WTC11 (cell line): ENCODE data around the gene ADGRA1. TPM values are rescaled to one million over a fixed set of nuclear protein-coding genes. Genes with fewer than 3 reads are reported as not detected.

Experiments used
- ATAC-seq: fragments of 200-7000 bp; cut with Tn5 transposase; 2 replicates; pipeline ENCODE4 v1.10.0; 2021; ENCODE audit warnings: mild to moderate bottlenecking, moderate library complexity
- CTCF ChIA-PET: fragments of 300-600 bp; sonication (Branson Sonifier 250); formaldehyde crosslinking; loops from one replicate; lab custom pipeline; 2021; ENCODE audit warnings: antibody characterized with exemption; lab: Charles Lee
- POLR2A ChIA-PET: fragments of 350-600 bp; sonication (Branson Sonifier 250); formaldehyde crosslinking; loops from one replicate; lab custom pipeline; 2021; ENCODE audit warnings: antibody characterized with exemption; lab: Charles Lee
- DNase-seq: peaks from one replicate; pipeline ENCODE4 v3.0.0; 2021; ENCODE audit warnings: low spot score
- H3K27ac Mint-ChIP-seq: 2 replicates; pipeline ENCODE4 v1.8.0; 2021; ENCODE audit warnings: mixed read lengths
- H3K27me3 Mint-ChIP-seq: 2 replicates; pipeline ENCODE4 v1.8.0; 2021; ENCODE audit warnings: low read depth, mild to moderate bottlenecking, moderate library complexity, mixed read lengths
- H3K36me3 Mint-ChIP-seq: 2 replicates; pipeline ENCODE4 v1.8.0; 2021; ENCODE audit warnings: mixed read lengths
- H3K4me1 Mint-ChIP-seq: 2 replicates; pipeline ENCODE4 v1.8.0; 2022; ENCODE audit warnings: mixed read lengths
- H3K4me3 Mint-ChIP-seq: 2 replicates; pipeline ENCODE4 v1.8.0; 2021; ENCODE audit warnings: mild to moderate bottlenecking, moderate library complexity, mixed read lengths
- H3K9me3 Mint-ChIP-seq: 2 replicates; pipeline ENCODE4 v1.8.0; 2021; ENCODE audit warnings: mixed read lengths
- GTF2I ChIP-seq: fragments of 250-450 bp; sonication (Bioruptor Pico); conservative IDR thresholded peaks from 2 replicates; pipeline ENCODE4 v1.4.0; 2021; ENCODE audit warnings: mild to moderate bottlenecking
- OVOL2 ChIP-seq: fragments of 250-450 bp; sonication (Bioruptor Pico); IDR thresholded peaks from 2 replicates; pipeline ENCODE4 v1.9.0; 2021; ENCODE audit warnings: mild to moderate bottlenecking, borderline replicate concordance
- RELA ChIP-seq: sonication (generic); formaldehyde crosslinking; IDR thresholded peaks from 2 replicates; pipeline ENCODE4 v1.8.1; 2022; ENCODE audit warnings: missing genetic modification reagents, mild to moderate bottlenecking, borderline replicate concordance
- RORB ChIP-seq: fragments of 250-450 bp; sonication (Bioruptor Pico); IDR thresholded peaks from 2 replicates; pipeline ENCODE4 v1.9.0; 2021; ENCODE audit warnings: mild to moderate bottlenecking
- SMAD3 ChIP-seq: sonication (generic); formaldehyde crosslinking; IDR thresholded peaks from 2 replicates; pipeline ENCODE4 v1.8.0; 2022; ENCODE audit warnings: missing genetic modification reagents, mild to moderate bottlenecking, borderline replicate concordance
- SMAD4 ChIP-seq: sonication (generic); formaldehyde crosslinking; IDR thresholded peaks from 2 replicates; pipeline ENCODE4 v1.8.0; 2022; ENCODE audit warnings: mild to moderate bottlenecking, missing genetic modification reagents
- TEAD4 ChIP-seq: sonication (generic); formaldehyde crosslinking; IDR thresholded peaks from 2 replicates; pipeline ENCODE4 v1.8.0; 2022; ENCODE audit warnings: mild to moderate bottlenecking, missing genetic modification reagents
- ZNF219 ChIP-seq: sonication (generic); formaldehyde crosslinking; IDR thresholded peaks from 2 replicates; pipeline ENCODE4 v1.8.0; 2023; ENCODE audit warnings: missing genetic modification reagents, mild to moderate bottlenecking, borderline replicate concordance
- ZNF232 ChIP-seq: sonication (generic); formaldehyde crosslinking; IDR thresholded peaks from 2 replicates; pipeline ENCODE4 v1.8.0; 2022; ENCODE audit warnings: mild to moderate bottlenecking, missing genetic modification reagents
- total RNA-seq: library from RNA; stranded (reverse); gene quantifications from 3 replicates; pipeline ENCODE4 v1.2.3, GENCODE V29; 2021
- TF ChIP-seq, protein P1 (sequence below): sonication (generic); formaldehyde crosslinking; IDR thresholded peaks from 2 replicates; pipeline ENCODE4 v1.8.1; 2023; ENCODE audit warnings: mild to moderate bottlenecking, missing genetic modification reagents, moderate library complexity
- TF ChIP-seq, protein P2 (sequence below): sonication (generic); formaldehyde crosslinking; IDR thresholded peaks from 2 replicates; pipeline ENCODE4 v1.8.0; 2022; ENCODE audit warnings: missing genetic modification reagents
- TF ChIP-seq, protein P3 (sequence below): sonication (generic); formaldehyde crosslinking; IDR thresholded peaks from 2 replicates; pipeline ENCODE4 v1.8.0; 2022; ENCODE audit warnings: mild to moderate bottlenecking, missing genetic modification reagents
- TF ChIP-seq, protein P4 (sequence below): fragments of 200-600 bp; IDR thresholded peaks from 2 replicates; pipeline ENCODE4 v1.8.0; 2022; ENCODE audit warnings: antibody characterized with exemption
- TF ChIP-seq, protein P5 (sequence below): sonication (generic); formaldehyde crosslinking; IDR thresholded peaks from 2 replicates; pipeline ENCODE4 v1.8.0; 2023; ENCODE audit warnings: missing genetic modification reagents
- TF ChIP-seq, protein P6 (sequence below): sonication (generic); formaldehyde crosslinking; IDR thresholded peaks from 2 replicates; pipeline ENCODE4 v1.8.0; 2022; ENCODE audit warnings: mild to moderate bottlenecking, missing genetic modification reagents

Gene ADGRA1
- total RNA-seq, 1 experiment from 2014 or later = 0.20 TPM

DNA sequence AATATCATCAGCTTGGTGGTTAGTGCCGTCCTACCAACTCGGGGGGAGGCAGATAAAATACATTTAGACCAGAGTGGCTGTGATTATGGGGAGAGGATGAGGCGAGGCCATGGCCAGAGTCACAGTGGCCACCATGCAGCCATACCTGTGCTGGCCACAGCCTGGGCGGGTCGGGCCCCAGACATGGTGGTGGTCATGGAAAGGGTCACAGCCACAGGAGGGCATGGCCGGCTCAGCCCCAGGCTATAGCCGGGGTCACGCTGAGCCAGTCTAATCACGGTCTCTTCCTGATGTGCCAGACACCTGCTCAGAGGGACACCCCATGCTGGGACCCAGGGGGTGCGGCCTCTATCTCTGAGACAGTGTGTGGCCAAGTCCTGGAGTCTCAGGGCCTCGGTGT lies 10.2 kb downstream of the ADGRA1 start:
- CTCF ChIA-PET = interaction anchor here (1.1 to 1.3 kb wide), 2 partner anchors 14 to 160 kb away, joined by 4 to 5 read pairs; no protein-coding TSS in a partner anchor
- Mint-ChIP-seq H3K36me3 (no peaks in the 10 kb centered on the region), H3K4me1 (peaks cover 21% of the 10 kb centered on the region), H3K27me3 (no peaks in the 10 kb centered on the region), H3K4me3 (no peak overlapping the region), H3K9me3 (no peaks in the 10 kb centered on the region), H3K27ac (no peak overlapping the region)
- ATAC-seq = no peak
- POLR2A ChIA-PET = no interaction called here
- no peak for DNase-seq
- TF ChIP-seq, protein P1, sequence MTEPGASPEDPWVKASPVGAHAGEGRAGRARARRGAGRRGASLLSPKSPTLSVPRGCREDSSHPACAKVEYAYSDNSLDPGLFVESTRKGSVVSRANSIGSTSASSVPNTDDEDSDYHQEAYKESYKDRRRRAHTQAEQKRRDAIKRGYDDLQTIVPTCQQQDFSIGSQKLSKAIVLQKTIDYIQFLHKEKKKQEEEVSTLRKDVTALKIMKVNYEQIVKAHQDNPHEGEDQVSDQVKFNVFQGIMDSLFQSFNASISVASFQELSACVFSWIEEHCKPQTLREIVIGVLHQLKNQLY = no peak
- TF ChIP-seq TEAD4 (CRISPR knock-in tag) = no peak
- TF ChIP-seq ZNF232 (CRISPR knock-in tag) = no peak
- TF ChIP-seq ZNF219 (CRISPR knock-in tag) = no peak
- TF ChIP-seq RELA = peak; percentile 8; the same call in 1 of the 2 replicates
- TF ChIP-seq, protein P2, sequence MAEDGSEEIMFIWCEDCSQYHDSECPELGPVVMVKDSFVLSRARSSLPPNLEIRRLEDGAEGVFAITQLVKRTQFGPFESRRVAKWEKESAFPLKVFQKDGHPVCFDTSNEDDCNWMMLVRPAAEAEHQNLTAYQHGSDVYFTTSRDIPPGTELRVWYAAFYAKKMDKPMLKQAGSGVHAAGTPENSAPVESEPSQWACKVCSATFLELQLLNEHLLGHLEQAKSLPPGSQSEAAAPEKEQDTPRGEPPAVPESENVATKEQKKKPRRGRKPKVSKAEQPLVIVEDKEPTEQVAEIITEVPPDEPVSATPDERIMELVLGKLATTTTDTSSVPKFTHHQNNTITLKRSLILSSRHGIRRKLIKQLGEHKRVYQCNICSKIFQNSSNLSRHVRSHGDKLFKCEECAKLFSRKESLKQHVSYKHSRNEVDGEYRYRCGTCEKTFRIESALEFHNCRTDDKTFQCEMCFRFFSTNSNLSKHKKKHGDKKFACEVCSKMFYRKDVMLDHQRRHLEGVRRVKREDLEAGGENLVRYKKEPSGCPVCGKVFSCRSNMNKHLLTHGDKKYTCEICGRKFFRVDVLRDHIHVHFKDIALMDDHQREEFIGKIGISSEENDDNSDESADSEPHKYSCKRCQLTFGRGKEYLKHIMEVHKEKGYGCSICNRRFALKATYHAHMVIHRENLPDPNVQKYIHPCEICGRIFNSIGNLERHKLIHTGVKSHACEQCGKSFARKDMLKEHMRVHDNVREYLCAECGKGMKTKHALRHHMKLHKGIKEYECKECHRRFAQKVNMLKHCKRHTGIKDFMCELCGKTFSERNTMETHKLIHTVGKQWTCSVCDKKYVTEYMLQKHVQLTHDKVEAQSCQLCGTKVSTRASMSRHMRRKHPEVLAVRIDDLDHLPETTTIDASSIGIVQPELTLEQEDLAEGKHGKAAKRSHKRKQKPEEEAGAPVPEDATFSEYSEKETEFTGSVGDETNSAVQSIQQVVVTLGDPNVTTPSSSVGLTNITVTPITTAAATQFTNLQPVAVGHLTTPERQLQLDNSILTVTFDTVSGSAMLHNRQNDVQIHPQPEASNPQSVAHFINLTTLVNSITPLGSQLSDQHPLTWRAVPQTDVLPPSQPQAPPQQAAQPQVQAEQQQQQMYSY (CRISPR knock-in tag) = no peak

DNA sequence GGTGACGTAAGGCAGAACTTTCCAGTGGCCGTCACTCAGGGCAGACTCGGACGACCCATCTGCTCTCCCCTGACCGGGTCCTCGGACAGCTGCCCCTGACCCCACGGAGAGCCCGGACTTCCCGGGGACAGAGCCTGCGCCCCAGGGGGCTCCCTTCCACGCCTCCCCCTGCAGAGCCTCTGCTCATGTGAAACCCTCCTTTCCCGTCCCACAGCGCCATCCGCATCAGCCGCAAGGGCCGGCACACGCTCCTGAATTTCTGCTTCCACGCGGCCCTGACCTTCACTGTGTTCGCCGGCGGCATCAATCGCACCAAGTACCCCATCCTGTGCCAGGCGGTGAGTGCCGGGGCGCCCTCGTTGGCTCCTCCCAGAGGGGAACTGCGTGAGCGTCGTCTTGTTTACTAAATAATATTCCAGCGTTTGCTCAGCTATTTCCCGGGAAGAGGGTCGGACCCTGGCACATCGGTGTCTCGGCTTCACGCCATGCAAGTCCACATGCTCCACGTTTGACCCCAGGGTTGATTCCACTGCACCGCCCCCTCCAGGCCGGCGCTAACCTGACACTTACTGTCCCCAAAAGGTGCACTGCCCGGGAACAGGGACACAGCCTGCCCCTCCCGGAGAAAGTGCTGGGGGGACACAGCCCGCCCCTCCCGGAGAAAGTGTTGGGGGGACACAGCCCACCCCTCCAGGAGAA lies 10.9 kb downstream of the ADGRA1 start:
- Mint-ChIP-seq H3K27ac (no peak overlapping the region), H3K4me3 (no peak overlapping the region), H3K4me1 (peaks cover 21% of the 10 kb centered on the region), H3K9me3 (no peaks in the 10 kb centered on the region), H3K27me3 (no peaks in the 10 kb centered on the region), H3K36me3 (no peaks in the 10 kb centered on the region)
- ATAC-seq (no peak), DNase-seq (peak; percentile 57)
- TF ChIP-seq, protein P3, sequence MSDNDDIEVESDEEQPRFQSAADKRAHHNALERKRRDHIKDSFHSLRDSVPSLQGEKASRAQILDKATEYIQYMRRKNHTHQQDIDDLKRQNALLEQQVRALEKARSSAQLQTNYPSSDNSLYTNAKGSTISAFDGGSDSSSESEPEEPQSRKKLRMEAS (CRISPR knock-in tag) = peak; percentile 81
- TF ChIP-seq GTF2I (CRISPR knock-in tag) (no peak), RELA (peak; percentile 1; the same call in 1 of the 2 replicates)
- TF ChIP-seq, protein P4, sequence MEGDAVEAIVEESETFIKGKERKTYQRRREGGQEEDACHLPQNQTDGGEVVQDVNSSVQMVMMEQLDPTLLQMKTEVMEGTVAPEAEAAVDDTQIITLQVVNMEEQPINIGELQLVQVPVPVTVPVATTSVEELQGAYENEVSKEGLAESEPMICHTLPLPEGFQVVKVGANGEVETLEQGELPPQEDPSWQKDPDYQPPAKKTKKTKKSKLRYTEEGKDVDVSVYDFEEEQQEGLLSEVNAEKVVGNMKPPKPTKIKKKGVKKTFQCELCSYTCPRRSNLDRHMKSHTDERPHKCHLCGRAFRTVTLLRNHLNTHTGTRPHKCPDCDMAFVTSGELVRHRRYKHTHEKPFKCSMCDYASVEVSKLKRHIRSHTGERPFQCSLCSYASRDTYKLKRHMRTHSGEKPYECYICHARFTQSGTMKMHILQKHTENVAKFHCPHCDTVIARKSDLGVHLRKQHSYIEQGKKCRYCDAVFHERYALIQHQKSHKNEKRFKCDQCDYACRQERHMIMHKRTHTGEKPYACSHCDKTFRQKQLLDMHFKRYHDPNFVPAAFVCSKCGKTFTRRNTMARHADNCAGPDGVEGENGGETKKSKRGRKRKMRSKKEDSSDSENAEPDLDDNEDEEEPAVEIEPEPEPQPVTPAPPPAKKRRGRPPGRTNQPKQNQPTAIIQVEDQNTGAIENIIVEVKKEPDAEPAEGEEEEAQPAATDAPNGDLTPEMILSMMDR = peak; percentile 38; the same call in 1 of the 2 replicates
- ChIA-PET CTCF (no interaction called here), POLR2A (no interaction called here)

DNA sequence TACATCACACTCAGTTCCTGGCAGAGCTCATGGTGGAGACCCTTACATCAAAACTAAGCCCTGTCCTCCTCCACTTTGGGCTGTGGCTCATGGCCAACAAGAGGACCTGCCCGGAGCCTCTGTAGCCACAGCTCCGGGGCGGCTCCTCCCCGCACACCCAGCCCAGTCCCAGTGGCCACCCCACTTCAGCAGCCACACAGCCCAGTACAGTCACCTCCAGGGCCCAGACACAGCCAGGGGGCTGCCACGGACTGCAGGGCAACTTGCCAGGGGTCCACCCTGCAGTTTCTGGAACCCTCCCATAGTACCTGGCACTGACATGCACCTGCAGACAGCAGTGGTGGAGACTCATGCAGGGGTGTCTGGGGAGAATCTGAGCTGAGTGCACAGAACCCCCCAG lies 11.8 kb downstream of the ADGRA1 start:
- H3K27me3 Mint-ChIP-seq = no peaks in the 10 kb centered on the region
- POLR2A ChIA-PET = no interaction called here

More for the DNA sequence above, 11.8 kb downstream of the ADGRA1 start:
- H3K9me3 Mint-ChIP-seq = no peaks in the 10 kb centered on the region
- TF ChIP-seq, protein P5, sequence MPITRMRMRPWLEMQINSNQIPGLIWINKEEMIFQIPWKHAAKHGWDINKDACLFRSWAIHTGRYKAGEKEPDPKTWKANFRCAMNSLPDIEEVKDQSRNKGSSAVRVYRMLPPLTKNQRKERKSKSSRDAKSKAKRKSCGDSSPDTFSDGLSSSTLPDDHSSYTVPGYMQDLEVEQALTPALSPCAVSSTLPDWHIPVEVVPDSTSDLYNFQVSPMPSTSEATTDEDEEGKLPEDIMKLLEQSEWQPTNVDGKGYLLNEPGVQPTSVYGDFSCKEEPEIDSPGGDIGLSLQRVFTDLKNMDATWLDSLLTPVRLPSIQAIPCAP = no peak
- TF ChIP-seq SMAD4 (CRISPR knock-in tag) (no peak), OVOL2 (CRISPR knock-in tag) (no peak), SMAD3 (no peak), RORB (no peak), RELA (no peak)
- TF ChIP-seq, protein P6, sequence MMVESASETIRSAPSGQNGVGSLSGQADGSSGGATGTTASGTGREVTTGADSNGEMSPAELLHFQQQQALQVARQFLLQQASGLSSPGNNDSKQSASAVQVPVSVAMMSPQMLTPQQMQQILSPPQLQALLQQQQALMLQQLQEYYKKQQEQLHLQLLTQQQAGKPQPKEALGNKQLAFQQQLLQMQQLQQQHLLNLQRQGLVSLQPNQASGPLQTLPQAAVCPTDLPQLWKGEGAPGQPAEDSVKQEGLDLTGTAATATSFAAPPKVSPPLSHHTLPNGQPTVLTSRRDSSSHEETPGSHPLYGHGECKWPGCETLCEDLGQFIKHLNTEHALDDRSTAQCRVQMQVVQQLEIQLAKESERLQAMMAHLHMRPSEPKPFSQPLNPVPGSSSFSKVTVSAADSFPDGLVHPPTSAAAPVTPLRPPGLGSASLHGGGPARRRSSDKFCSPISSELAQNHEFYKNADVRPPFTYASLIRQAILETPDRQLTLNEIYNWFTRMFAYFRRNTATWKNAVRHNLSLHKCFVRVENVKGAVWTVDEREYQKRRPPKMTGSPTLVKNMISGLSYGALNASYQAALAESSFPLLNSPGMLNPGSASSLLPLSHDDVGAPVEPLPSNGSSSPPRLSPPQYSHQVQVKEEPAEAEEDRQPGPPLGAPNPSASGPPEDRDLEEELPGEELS (CRISPR knock-in tag) = no peak
- peaks cover 21% of the 10 kb centered on the region for H3K4me1 Mint-ChIP-seq
- CTCF ChIA-PET = no interaction called here
- no peak overlapping the region for H3K27ac Mint-ChIP-seq
- no peaks in the 10 kb centered on the region for H3K36me3 Mint-ChIP-seq
- ATAC-seq (no peak), DNase-seq (no peak)
- H3K4me3 Mint-ChIP-seq = no peak overlapping the region
